ENCODE data around the gene NEIL3. TPM values are rescaled to one million over a fixed set of nuclear protein-coding genes. Genes with fewer than 3 reads are reported as not detected.

NEIL3 gene
- total RNA-seq, 1 experiment from 2014 or later = 10.2 TPM

- TF ChIP-seq EZH2phosphoT487 (IDR thresholded peaks at IDR 0.05; ENCODE audit: borderline replicate concordance, low read length) (no peak), CTCF (conservative IDR thresholded peaks at IDR 0.05; ENCODE audit: low read depth, low read length) (no peak), EZH2 (IDR thresholded peaks at IDR 0.05; ENCODE audit: low read length, unreplicated experiment) (no peak)
- Histone ChIP-seq H3K4me2 (ENCODE audit: low read length) (no peak overlapping the region), H3K4me1 (ENCODE audit: insufficient read depth, low read length) (no peaks in the 10 kb centered on the region), H3K9ac (ENCODE audit: low read length) (no peak overlapping the region), H3K27ac (ENCODE audit: low read length) (no peak overlapping the region), H3K9me3 (ENCODE audit: low read length) (no peaks in the 10 kb centered on the region), H3K9me2 (replicated peaks; ENCODE audit: low read length) (no peaks in the 10 kb centered on the region), H3K27me3 (ENCODE audit: low read length) (no peaks in the 10 kb centered on the region), H2AFZ (ENCODE audit: low read length) (no peak overlapping the region), H3K4me3 (ENCODE audit: low read length) (no peak overlapping the region), H3F3A (ENCODE audit: low read length, unreplicated experiment) (no peaks in the 10 kb centered on the region), H3K36me3 (ENCODE audit: low read depth, low read length) (peaks cover 32% of the 10 kb centered on the region), H4K20me1 (ENCODE audit: low read length) (no peaks in the 10 kb centered on the region), H3K79me2 (ENCODE audit: low read length) (peaks cover 53% of the 10 kb centered on the region)
- CTCF ChIA-PET = no interaction called here
- no TSS peak for BruUV-seq (replicated peaks)
- intact Hi-C loops (cut with micrococcal nuclease) = no loop called here
- DNase-seq (no peak), ATAC-seq (no peak)
- POLR2A ChIA-PET (ENCODE audit: unreplicated experiment) = no interaction called here
These were observed 13.7 kb downstream of the NEIL3 start for GRCh38 chr4:177323416-177323815.

DNA sequence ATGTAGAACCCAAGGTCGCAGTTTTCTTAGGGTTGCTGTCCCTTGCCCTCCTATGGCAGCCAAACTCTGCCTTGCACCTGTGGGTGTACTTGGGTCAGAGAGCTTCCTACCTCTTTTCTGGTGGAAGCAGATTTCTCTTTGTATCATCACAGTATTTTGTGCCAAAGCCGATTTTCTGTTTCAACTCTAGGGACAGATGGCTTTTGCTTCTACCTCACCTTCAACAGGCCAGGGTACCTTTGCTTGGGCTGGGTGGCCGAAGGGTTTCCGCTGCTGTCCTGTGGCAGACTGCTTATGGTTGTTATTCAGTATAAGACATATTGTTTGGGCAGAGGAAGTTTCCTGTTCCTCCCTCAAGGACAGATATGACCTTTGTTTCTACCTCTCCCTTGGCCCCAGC is 22.4 kb downstream of the NEIL3 start:
- H3K9me3 ChIP-seq (ENCODE audit: low read length) = no peaks in the 10 kb centered on the region
- intact Hi-C loops (cut with micrococcal nuclease) = loop anchor here (10.0 kb wide), 1 partner anchor 767 kb away; no protein-coding TSS in a partner anchor
- H3K9ac ChIP-seq (ENCODE audit: low read length) = no peak overlapping the region
- H3K36me3 ChIP-seq (ENCODE audit: low read depth, low read length) = peaks cover 15% of the 10 kb centered on the region
- H3K4me3 ChIP-seq (ENCODE audit: low read length) = no peak overlapping the region
- no peak overlapping the region for H2AFZ ChIP-seq (ENCODE audit: low read length)
- peaks cover 46% of the 10 kb centered on the region for H3K79me2 ChIP-seq (ENCODE audit: low read length)
- H3K4me1 ChIP-seq (ENCODE audit: insufficient read depth, low read length) = no peaks in the 10 kb centered on the region
- H3K27ac ChIP-seq (ENCODE audit: low read length) = no peak overlapping the region
- H4K20me1 ChIP-seq (ENCODE audit: low read length) = no peaks in the 10 kb centered on the region
- TF ChIP-seq EZH2 (IDR thresholded peaks at IDR 0.05; ENCODE audit: low read length, unreplicated experiment) = no peak
- TF ChIP-seq EZH2phosphoT487 (IDR thresholded peaks at IDR 0.05; ENCODE audit: borderline replicate concordance, low read length) = no peak
- TF ChIP-seq CTCF (conservative IDR thresholded peaks at IDR 0.05; ENCODE audit: low read depth, low read length) = no peak
- H3K9me2 ChIP-seq (replicated peaks; ENCODE audit: low read length) = no peaks in the 10 kb centered on the region
- H3K27me3 ChIP-seq (ENCODE audit: low read length) = no peaks in the 10 kb centered on the region
- H3K4me2 ChIP-seq (ENCODE audit: low read length) = no peak overlapping the region
- ChIA-PET CTCF (no interaction called here), POLR2A (ENCODE audit: unreplicated experiment) (no interaction called here)
- no peaks in the 10 kb centered on the region for H3F3A ChIP-seq (ENCODE audit: low read length, unreplicated experiment)
- DNase-seq (no peak), ATAC-seq (no peak)
- BruUV-seq (replicated peaks) = no TSS peak

- DNase-seq (peak; percentile 31), ATAC-seq (peak; percentile 48; the same call in 1 of the 2 replicates)
- Histone ChIP-seq H3K9ac (ENCODE audit: low read length) (no peak overlapping the region), H3K79me2 (ENCODE audit: low read length) (peaks cover 1% of the 10 kb centered on the region; the same call in 1 of the 2 replicates), H2AFZ (ENCODE audit: low read length) (no peak overlapping the region), H3K4me3 (ENCODE audit: low read length) (no peak overlapping the region), H3K9me2 (replicated peaks; ENCODE audit: low read length) (no peaks in the 10 kb centered on the region), H3K4me1 (ENCODE audit: insufficient read depth, low read length) (no peaks in the 10 kb centered on the region), H3F3A (ENCODE audit: low read length, unreplicated experiment) (no peaks in the 10 kb centered on the region), H3K27ac (ENCODE audit: low read length) (no peak overlapping the region), H3K36me3 (ENCODE audit: low read depth, low read length) (peaks cover 5% of the 10 kb centered on the region; the same call in 1 of the 2 replicates), H4K20me1 (ENCODE audit: low read length) (no peaks in the 10 kb centered on the region), H3K27me3 (ENCODE audit: low read length) (no peaks in the 10 kb centered on the region), H3K9me3 (ENCODE audit: low read length) (no peaks in the 10 kb centered on the region), H3K4me2 (ENCODE audit: low read length) (no peak overlapping the region)
- CTCF ChIA-PET = interaction anchor here (0.6 kb wide), 1 partner anchor 258 kb away, joined by 5 read pairs; no protein-coding TSS in a partner anchor
- intact Hi-C loops (cut with micrococcal nuclease) = loop anchor here (1.0 to 10.0 kb wide), 5 partner anchors 89 to 963 kb away; partner anchors contain the start of gene VEGFC
- TF ChIP-seq CTCF (conservative IDR thresholded peaks at IDR 0.05; ENCODE audit: low read depth, low read length) (peak; percentile 66), EZH2 (IDR thresholded peaks at IDR 0.05; ENCODE audit: low read length, unreplicated experiment) (no peak)
- POLR2A ChIA-PET (ENCODE audit: unreplicated experiment) = no interaction called here
- no TSS peak for BruUV-seq (replicated peaks)
These were observed 30.1 kb downstream of the NEIL3 start for GRCh38 chr4:177339477-177340374.
